Upper lobe of left lung (tissue), 6 donors: ENCODE results near the gene SMAD3. TPM values are rescaled to one million over a fixed set of nuclear protein-coding genes. Genes with fewer than 3 reads are reported as not detected.
A peak's percentile ranks its signal among the peaks of the same experiment; 100 is the strongest.

ENCODE experiments used
- ATAC-seq, 2 donors: fragments of 200-7000 bp; cut with Tn5 transposase; one replicate each; pipeline ENCODE4 v1.9.1; 2022; ENCODE audit warnings: mild to moderate bottlenecking in 2 of 2, moderate library complexity in 2 of 2; ENCODE audit not compliant: low FRiP score in 2 of 2
- DNase-seq, 2 donors: peaks; one replicate each; pipeline ENCODE4 v3.0.0-alpha.2; 2019 to 2020
- H3K27ac ChIP-seq, 4 donors: fragments of 200-600 bp; sonication (generic); one replicate each; pipeline ENCODE4 v1.5.1; 2016 to 2019
- H3K27me3 ChIP-seq, 4 donors: fragments of 200-600 bp; sonication (generic); one replicate each; pipeline ENCODE4 v1.5.1; 2017 to 2019
- H3K36me3 ChIP-seq, 4 donors: fragments of 200-600 bp; sonication (generic); one replicate each; pipeline ENCODE4 v1.5.1; 2016 to 2019
- H3K4me1 ChIP-seq, 4 donors: fragments of 200-600 bp; sonication (generic); one replicate each; pipeline ENCODE4 v1.5.1; 2018 to 2019
- H3K4me3 ChIP-seq, 4 donors: fragments of 200-600 bp; sonication (generic); one replicate each; pipeline ENCODE4 v1.5.1; 2017 to 2019; ENCODE audit warnings: mild to moderate bottlenecking in 2 of 4, moderate library complexity in 1 of 4
- H3K9me3 ChIP-seq, 4 donors: fragments of 200-600 bp; sonication (generic); one replicate each; pipeline ENCODE4 v1.5.1; 2018 to 2019
- EP300 ChIP-seq, 4 donors: sonication (generic); formaldehyde crosslinking; IDR thresholded peaks; one replicate each; pipeline ENCODE4 v1.5.1; 2017; ENCODE audit warnings: antibody characterized with exemption in 4 of 4, control low read depth in 2 of 4
- POLR2A ChIP-seq, 4 donors: fragments of 450-650 bp; IDR thresholded peaks; one replicate each; pipeline ENCODE4 v1.5.1; 2016 to 2017; ENCODE audit warnings: antibody characterized with exemption in 4 of 4, mild to moderate bottlenecking in 2 of 4
- POLR2AphosphoS5 ChIP-seq, 2 donors: sonication (generic); formaldehyde crosslinking; IDR thresholded peaks; one replicate each; pipeline ENCODE4 v1.5.1; 2017; ENCODE audit warnings: antibody characterized with exemption in 2 of 2
- WGBS, 2 donors: methylation state at CpG; one replicate each; pipeline ENCODE4 v1.1.5; 2017 to 2018; 5-methylcytosine and 5-hydroxymethylcytosine counted together
- total RNA-seq, 6 donors: library from RNA; depleted of rRNA in 4 of 6; stranded (reverse); fragments of >200 nt in 4 of 6; gene quantifications; one replicate each; pipeline versions ENCODE4 v1.1.0 to v1.2.1, GENCODE V29; 2016 to 2021
- TF ChIP-seq, protein P1 (sequence below), 6 experiments: fragments of 450-650 bp in 4 of 6; fragments of 200-600 bp in 2 of 6; sonication (generic) in 2 of 6; IDR thresholded peaks; one replicate each; pipeline ENCODE4 v1.5.1; 2016 to 2019; ENCODE audit warnings: antibody characterized with exemption in 6 of 6
- donor health status: DM: no; HTN: no; CAD: no; lungs with moderate emphysema.
- donor health status: DM: no; HTN: yes; CAD: no; lungs with severe emphysema.

The SMAD3 gene
- total RNA-seq, 6 donors from 2014 or later: 31.7 to 44.5 (median 36.3) TPM

DNA sequence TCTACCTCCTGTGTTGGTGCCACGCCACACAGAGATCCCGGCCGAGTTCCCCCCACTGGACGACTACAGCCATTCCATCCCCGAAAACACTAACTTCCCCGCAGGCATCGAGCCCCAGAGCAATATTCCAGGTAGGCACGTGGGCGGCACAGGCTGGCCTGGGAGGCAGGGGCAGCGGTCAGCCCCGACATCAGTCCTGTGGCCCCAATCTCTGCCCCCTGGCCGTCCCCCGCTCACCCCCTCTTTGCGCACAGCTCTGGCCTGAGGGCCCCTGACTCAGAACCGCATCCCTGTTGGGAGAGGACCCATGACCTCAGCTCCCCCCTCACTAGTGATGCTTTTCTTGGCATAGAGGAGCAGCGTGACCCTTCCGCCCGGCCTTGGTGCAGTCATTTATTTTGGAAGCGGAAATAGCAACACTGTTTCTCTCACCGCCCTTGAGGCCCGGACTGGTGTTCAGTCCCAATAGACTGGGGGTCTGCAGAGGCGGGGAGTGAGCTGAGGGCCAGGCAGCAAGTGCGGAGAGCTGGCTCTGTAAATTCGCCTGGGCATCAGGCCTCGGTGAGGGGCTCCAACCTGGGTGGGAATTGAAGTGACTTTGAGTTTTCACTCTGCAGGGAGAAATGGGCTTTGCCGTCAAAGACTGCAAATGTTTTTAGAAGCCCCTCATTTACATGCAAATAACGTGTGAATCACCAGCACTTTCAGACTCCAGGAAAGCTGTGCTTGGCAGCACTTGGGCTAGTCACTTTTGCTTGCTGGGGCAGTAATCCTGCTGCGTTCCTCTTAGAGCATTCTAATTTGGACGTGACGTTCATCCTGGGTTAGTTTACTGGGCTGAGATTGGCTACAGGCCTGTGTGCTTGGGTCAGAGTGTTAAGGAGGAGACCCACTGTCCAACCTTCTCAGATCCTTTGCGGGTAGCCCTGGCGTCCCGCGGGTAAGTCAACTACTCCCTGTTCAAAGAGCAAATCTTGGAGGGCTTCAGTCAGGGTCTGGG lies 100.2 kb downstream of the SMAD3 start:
- no peaks in the 10 kb centered on the region for H3K27me3 ChIP-seq
- peak overlapping the region in 1 of 4 donors; percentile 49 for H3K27ac ChIP-seq
- peaks cover 7 to 35% (median 14%) of the 10 kb centered on the region in 4 donors for H3K4me1 ChIP-seq
- 85 to 92% methylated on average over 22 to 34 of the region's 34 CpGs for WGBS, 2 donors
- no peak overlapping the region for H3K4me3 ChIP-seq
- ATAC-seq (peak in 1 of 2 donors; percentile 22), DNase-seq (peak in 1 of 2 donors; percentile 72)
- no peaks in the 10 kb centered on the region for H3K9me3 ChIP-seq
- TF ChIP-seq POLR2AphosphoS5 (IDR thresholded peaks at IDR 0.05) (no peak), POLR2A (IDR thresholded peaks at IDR 0.05) (no peak), EP300 (IDR thresholded peaks at IDR 0.05) (no peak)
- TF ChIP-seq, protein P1, sequence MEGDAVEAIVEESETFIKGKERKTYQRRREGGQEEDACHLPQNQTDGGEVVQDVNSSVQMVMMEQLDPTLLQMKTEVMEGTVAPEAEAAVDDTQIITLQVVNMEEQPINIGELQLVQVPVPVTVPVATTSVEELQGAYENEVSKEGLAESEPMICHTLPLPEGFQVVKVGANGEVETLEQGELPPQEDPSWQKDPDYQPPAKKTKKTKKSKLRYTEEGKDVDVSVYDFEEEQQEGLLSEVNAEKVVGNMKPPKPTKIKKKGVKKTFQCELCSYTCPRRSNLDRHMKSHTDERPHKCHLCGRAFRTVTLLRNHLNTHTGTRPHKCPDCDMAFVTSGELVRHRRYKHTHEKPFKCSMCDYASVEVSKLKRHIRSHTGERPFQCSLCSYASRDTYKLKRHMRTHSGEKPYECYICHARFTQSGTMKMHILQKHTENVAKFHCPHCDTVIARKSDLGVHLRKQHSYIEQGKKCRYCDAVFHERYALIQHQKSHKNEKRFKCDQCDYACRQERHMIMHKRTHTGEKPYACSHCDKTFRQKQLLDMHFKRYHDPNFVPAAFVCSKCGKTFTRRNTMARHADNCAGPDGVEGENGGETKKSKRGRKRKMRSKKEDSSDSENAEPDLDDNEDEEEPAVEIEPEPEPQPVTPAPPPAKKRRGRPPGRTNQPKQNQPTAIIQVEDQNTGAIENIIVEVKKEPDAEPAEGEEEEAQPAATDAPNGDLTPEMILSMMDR (IDR thresholded peaks at IDR 0.05): no peak
- peaks cover 0 to 27% (median 16%) of the 10 kb centered on the region in 4 donors for H3K36me3 ChIP-seq

DNA sequence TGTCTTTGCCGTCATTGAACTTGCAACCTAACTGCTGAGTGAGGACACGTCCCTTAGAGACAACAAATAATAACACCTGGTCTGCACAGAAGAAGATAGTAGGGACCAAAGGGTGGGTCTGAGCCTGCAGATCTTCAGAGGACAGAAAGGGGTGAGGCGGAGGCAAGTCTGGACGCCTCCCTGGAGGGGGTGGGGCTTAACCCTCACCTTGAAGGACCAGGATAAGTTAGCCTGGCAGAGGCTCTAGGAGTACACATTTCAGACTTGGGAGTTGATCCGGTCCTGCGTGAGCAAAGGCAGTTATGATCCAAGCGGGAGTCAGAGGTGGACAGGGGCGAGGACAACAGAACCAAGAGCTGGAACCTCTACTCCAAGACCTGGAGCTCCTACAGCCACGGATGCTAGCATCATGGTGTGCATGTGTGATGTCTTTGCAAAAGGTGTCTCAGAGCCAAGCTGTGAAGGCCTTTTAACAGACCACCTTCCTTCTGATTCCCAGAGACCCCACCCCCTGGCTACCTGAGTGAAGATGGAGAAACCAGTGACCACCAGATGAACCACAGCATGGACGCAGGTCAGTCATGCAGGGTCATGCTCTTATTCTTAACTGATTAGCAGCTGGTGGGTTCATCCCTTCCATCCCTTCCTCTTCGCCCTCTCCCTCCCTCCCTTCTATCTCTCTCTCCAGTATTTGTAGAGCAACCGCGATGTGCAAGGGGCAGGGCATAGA lies 101.0 kb downstream of the SMAD3 start:
- DNase-seq (no peak), ATAC-seq (no peak)
- TF ChIP-seq POLR2AphosphoS5 (IDR thresholded peaks at IDR 0.05): no peak
- TF ChIP-seq EP300 (IDR thresholded peaks at IDR 0.05): no peak
- no peak for TF ChIP-seq POLR2A (IDR thresholded peaks at IDR 0.05)
- TF ChIP-seq, protein P1 (IDR thresholded peaks at IDR 0.05): no peak
- peaks cover 7 to 35% (median 14%) of the 10 kb centered on the region in 4 donors for H3K4me1 ChIP-seq
- WGBS, 2 donors: 78 to 91% methylated on average over 9 to 13 of the region's 13 CpGs
- peak overlapping the region in 1 of 4 donors; percentile 16 for H3K27ac ChIP-seq
- H3K27me3 ChIP-seq: no peaks in the 10 kb centered on the region
- peaks cover 0 to 35% (median 17%) of the 10 kb centered on the region in 4 donors for H3K36me3 ChIP-seq
- no peak overlapping the region for H3K4me3 ChIP-seq
- H3K9me3 ChIP-seq: no peaks in the 10 kb centered on the region

DNA sequence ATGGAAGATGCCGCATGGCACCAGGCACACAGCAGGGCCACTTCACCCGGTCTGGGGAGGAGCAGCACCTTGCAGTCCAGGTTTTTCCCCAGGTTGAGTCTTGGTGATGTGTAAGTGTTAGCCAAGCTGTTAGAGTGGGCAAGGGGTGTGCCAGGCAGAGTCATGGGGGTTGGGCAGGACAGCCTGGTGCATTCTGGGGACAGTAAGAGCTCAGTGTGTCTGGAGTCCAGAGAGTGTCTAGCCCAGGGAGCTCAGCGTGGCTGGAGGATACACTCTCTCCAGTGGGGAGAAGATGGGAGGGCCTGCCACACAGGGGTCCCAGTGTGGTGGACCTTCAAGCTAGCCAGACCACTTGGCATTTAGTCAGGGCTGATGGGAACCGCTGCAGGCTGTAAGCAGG lies 101.7 kb downstream of the SMAD3 start:
- H3K9me3 ChIP-seq: no peaks in the 10 kb centered on the region
- H3K27ac ChIP-seq: peak overlapping the region in 2 of 4 donors; percentile 0 to 16
- H3K36me3 ChIP-seq: peaks cover 0 to 37% (median 17%) of the 10 kb centered on the region in 4 donors
- peaks cover 7 to 29% (median 11%) of the 10 kb centered on the region in 4 donors for H3K4me1 ChIP-seq
- no peaks in the 10 kb centered on the region for H3K27me3 ChIP-seq
- no peak for ATAC-seq
- no peak for TF ChIP-seq EP300 (IDR thresholded peaks at IDR 0.05)
- DNase-seq: no peak
- no peak overlapping the region for H3K4me3 ChIP-seq
- 88 to 94% methylated on average over 4 of the region's 4 CpGs for WGBS, 2 donors

DNA sequence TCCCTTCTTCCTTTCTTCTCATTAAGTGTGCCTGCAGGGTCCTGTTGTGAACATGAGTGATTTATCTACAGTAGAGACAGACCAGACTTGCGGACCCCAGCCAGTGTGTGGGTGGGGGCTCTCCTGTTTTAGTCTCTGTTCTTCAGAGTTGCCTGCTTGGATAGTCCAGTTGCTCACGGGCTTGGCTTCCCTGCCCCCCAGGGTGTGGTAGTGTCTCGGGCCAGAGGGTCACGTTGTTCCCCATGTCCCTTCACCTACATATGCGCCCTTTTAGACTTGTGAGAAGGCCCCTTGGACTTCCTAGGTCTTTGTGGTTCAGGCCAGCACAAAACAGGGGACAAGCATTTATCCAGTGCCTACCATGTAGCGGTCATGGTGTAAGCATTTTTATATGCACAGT lies 103.3 kb downstream of the SMAD3 start:
- no peak overlapping the region for H3K4me3 ChIP-seq
- 90 to 91% methylated on average over 6 of the region's 6 CpGs for WGBS, 2 donors
- peak overlapping the region in 1 of 4 donors; percentile 16 for H3K27ac ChIP-seq
- TF ChIP-seq, protein P1 (IDR thresholded peaks at IDR 0.05): no peak
- TF ChIP-seq POLR2AphosphoS5 (IDR thresholded peaks at IDR 0.05) (no peak), EP300 (IDR thresholded peaks at IDR 0.05) (no peak), POLR2A (IDR thresholded peaks at IDR 0.05) (no peak)
- no peak for DNase-seq
- H3K36me3 ChIP-seq: peaks cover 0 to 44% (median 17%) of the 10 kb centered on the region in 4 donors
- H3K9me3 ChIP-seq: no peaks in the 10 kb centered on the region
- peaks cover 7 to 25% (median 11%) of the 10 kb centered on the region in 4 donors for H3K4me1 ChIP-seq
- H3K27me3 ChIP-seq: no peaks in the 10 kb centered on the region
- no peak for ATAC-seq
